Measurements from ENCODE around the gene HOMER2. TPM values are rescaled to one million over a fixed set of nuclear protein-coding genes. Genes with fewer than 3 reads are reported as not detected.

The HOMER2 gene
- total and polyA plus RNA-seq, 2 of the 13 experiments (the other 11 are each of a cell fraction or from before 2014, with no cell fraction given): 12.9 to 14.1 TPM

- BruUV-seq (replicated peaks): no TSS peak
- no peak for FAIRE-seq
- no peak within 1 kb of the TSS for H3K4me2 ChIP-seq (ENCODE audit: low read depth, low read length)
- H2AFZ ChIP-seq (ENCODE audit: low read length): no peak within 1 kb of the TSS
- 36% methylated on average over 2 of the region's 2 CpGs for WGBS (ENCODE audit: low lambda C conversion rate)
- ChIA-PET CTCF (ENCODE audit: low intra/inter-chr PET ratio, low total read pairs) (no interaction called here), POLR2A (interaction anchor here (1.8 kb wide), 1 partner anchor 56 kb away, joined by 4 read pairs; no protein-coding TSS in a partner anchor)
- H3K27ac ChIP-seq (ENCODE audit: extremely low read length, insufficient read depth, low read length): no peak within 1 kb of the TSS
- no peak for ATAC-seq
- no peaks in the 10 kb centered on the region for H4K20me1 ChIP-seq (ENCODE audit: insufficient read depth, low read length)
- intact Hi-C loops (cut with micrococcal nuclease; ENCODE audit: unreplicated experiment): no loop called here
- no peaks in the 10 kb centered on the region for H3K9me3 ChIP-seq (ENCODE audit: low read length)
- in situ Hi-C loops (cut with HindIII; ENCODE audit: extremely low pct_ligation_motif_present, low pct_unique_long_range_greater_than_20kb): no loop called here
- DNase-seq (ENCODE audit: low spot score): no peak
- H3K79me2 ChIP-seq (ENCODE audit: insufficient read depth, low read length): peaks cover 6% of the 10 kb centered on the region
- H3K27me3 ChIP-seq (ENCODE audit: control insufficient read depth in 1 of 2, insufficient read depth in 2 of 2, low read length in 2 of 2): no peaks in the 10 kb centered on the region; a peak in 2 of 5 replicates
- TF ChIP-seq NKX3-1 (CRISPR knock-in tag; IDR thresholded peaks at IDR 0.05) (no peak), MXD4 (CRISPR knock-in tag; IDR thresholded peaks at IDR 0.05) (no peak), ZNF678 (CRISPR knock-in tag; IDR thresholded peaks at IDR 0.05) (no peak), ZNF720 (CRISPR knock-in tag; IDR thresholded peaks at IDR 0.05) (no peak), ZNF33B (CRISPR knock-in tag; IDR thresholded peaks at IDR 0.05) (no peak), ZNF331 (CRISPR knock-in tag; IDR thresholded peaks at IDR 0.05) (no peak), NFATC3 (CRISPR knock-in tag; IDR thresholded peaks at IDR 0.05) (no peak), NFYB (CRISPR knock-in tag; IDR thresholded peaks at IDR 0.05) (no peak), TCF7 (IDR thresholded peaks at IDR 0.05; ENCODE audit: low read depth) (no peak), FOXA1 (IDR thresholded peaks at IDR 0.05) (no peak), FOXA1 (CRISPR knock-in tag; IDR thresholded peaks at IDR 0.05) (no peak), CCDC6 (CRISPR knock-in tag; IDR thresholded peaks at IDR 0.05) (no peak), SIX1 (CRISPR knock-in tag; IDR thresholded peaks at IDR 0.05; ENCODE audit: borderline replicate concordance) (no peak), SMAD9 (CRISPR knock-in tag; IDR thresholded peaks at IDR 0.05) (no peak)
- H3K4me3 ChIP-seq (replicated peaks in 1 of 3; ENCODE audit: insufficient read depth in 1 of 3, low read depth in 2 of 3, low read length in 3 of 3): no peak within 1 kb of the TSS
- peaks cover 25% of the 10 kb centered on the region for H3K4me1 ChIP-seq (ENCODE audit: insufficient read depth, low read length)
- no peak within 1 kb of the TSS for H3K9ac ChIP-seq (ENCODE audit: insufficient read depth, low read depth, low read length)
- H3K36me3 ChIP-seq (replicated peaks in 1 of 2; ENCODE audit: control insufficient read depth in 1 of 2, insufficient read depth in 2 of 2, low read length in 2 of 2): no peaks in the 10 kb centered on the region
These were observed 146.5 kb downstream of the HOMER2 start, which contains the start of gene FSD2 for GRCh38 chr15:82805994-82806406. TSS of gene FSD2 (minus strand) at chr15:82806069. CDS start at chr15:82787390, 18,679 bp downstream.
